Frontal cortex (tissue), 4 donors: ENCODE measurements around the gene ARHGAP42. TPM values are rescaled to one million over a fixed set of nuclear protein-coding genes. Genes with fewer than 3 reads are reported as not detected.

Experiments used
- DNase-seq, 2 donors: peaks; one replicate each; pipeline ENCODE4 v3.0.0; 2012; ENCODE audit warnings: low spot score in 2 of 2
- FAIRE-seq: peaks from 2 replicates; lab custom pipeline; 2012; peaks lifted over from hg19 to GRCh38; lab: Jason Lieb, UNC
- total RNA-seq: library from RNA; depleted of rRNA; stranded (reverse); fragments of >200 nt; gene quantifications from one replicate; pipeline ENCODE4 v1.2.3, GENCODE V29; 2014
- donor health status: control.
- donor health status: control.
- donor health status: control.

The ARHGAP42 gene
- total RNA-seq, 1 donor from 2014 or later: 7.3 TPM

DNA sequence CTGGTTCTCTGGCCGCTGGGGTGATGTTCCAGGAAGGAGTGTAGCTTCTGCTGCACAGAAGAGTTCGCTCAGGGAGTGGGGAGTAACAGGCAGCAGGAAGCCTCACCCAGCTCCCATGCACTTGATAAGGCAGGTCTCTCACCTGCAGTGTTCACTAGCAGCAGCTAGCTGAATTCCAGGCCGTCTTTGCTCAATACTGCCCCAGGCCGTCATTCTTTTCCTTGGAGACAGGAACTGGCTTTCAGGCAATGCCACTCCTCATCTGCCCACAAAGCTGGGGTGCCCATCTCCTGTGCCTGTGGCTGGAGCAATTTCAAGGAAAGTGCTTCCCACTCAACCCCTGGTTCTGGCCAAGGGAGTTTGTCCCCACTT lies 66.1 kb downstream of the ARHGAP42 start:
- DNase-seq (no peak), FAIRE-seq (no peak)

DNA sequence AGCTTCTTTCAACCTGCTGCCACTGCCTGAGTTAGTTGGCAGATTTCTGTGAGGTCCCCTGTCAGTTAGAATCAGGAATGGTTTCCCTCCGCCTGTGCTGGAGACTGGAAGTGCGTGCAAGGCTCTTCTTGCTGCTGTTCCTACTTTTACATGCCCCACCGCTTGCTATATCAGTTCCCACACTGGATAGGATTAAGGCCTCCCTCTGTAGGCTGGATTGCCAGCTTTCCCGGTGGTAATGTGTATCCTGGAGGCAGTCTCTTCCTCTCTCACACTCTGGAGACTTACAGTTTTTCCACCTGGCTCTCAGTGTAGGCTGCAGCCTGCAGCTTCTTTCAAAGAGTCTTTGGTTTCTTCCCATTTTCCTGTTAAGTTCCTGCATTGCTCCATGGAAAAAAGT lies 66.5 kb downstream of the ARHGAP42 start:
- no peak for DNase-seq
- FAIRE-seq: no peak

DNA sequence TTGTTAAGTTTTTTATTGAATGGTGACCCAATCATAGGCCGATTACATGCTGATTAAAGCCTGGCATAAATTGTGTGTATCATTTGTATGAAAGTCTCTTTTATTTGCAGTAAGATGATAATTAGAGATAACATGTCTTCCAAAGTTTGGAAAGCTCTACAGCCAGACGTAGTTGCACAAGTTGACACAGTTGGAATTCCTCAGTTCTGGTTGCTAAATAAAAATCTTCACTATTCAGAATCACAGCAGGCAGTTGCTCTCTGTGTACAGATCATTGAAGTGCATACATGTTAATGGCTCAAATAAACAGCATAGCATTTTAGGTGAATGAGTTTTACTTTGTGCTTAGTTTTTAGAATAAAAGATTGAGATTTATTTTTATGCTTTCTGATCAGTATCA lies 69.5 kb downstream of the ARHGAP42 start:
- no peak for FAIRE-seq
- DNase-seq: no peak

DNA sequence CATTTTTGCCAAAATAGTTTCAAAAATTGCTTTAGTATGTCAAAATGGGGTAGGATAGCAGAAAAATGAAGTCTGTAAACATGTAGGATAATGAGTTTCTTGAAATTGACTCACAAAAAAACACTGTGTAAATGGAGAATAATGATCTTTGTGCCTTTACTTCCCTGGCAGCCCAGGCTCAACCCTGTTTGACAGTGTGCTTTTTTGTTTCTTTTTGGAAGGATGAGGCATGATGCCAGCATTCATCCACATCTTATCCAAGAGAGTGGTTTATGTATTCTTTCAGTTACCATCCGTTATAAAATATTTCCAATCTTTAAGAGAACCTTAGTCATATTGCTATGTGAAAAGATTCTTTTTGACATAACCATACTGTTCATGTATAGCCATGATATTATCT lies 70.6 kb downstream of the ARHGAP42 start:
- FAIRE-seq (no peak), DNase-seq (no peak)

DNA sequence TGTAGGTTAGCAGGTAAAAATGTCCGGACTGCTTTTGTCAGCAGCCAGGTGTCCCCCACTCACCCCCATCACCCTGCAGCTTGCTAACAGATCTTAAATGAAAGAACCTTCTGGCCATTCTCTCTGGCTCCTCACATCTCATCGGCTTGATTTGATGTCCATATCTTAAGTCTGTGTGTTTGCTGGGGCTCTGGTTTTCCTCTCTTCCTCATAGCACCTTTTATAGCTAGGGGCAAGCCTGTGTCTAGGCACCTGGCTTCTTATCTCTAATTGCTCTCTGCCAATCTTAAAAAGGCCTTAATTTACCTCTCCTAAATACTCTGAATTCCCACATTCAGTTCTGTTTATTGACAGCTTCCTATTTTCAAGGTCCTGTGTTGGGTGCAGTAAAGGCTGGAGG lies 72.0 kb downstream of the ARHGAP42 start:
- DNase-seq: no peak
- FAIRE-seq: no peak

DNA sequence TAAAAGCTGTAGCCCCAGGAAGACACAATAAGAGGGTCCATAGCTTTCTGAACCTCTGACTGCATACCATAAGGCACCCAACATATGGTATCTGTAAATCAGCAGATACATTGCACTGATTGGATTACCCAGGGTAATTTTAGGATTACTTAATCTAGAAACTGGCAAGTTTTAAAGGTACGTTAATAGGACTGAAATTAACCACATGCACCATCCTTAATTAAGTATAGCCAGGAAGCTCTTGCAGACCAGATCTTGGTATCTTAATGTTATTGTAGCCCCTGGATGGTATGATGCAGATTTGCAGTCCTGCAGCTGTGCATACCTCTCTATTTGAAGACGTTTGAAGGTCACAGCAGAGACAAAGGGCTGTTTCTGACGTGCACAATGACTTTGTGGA lies 72.8 kb downstream of the ARHGAP42 start:
- no peak for FAIRE-seq
- DNase-seq: no peak

DNA sequence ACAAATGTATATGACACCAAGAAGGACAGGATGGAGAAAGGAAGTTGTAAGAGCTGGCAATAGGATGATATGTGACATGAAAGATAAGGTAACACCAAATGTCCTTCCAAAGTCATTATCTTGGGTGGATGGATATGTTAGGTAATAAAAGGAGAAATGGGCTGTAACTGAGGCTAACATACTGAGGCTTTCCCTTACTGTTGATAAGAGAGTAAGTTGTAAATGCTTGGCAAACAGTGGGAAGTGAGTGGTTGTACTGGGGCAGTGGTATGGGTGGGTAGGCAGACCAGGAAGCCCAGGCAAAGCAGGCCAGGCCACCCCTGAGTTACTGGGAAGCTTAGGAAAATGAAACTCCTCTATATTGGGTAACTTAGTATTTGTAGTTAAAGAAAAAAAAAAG lies 73.7 kb downstream of the ARHGAP42 start:
- FAIRE-seq (no peak), DNase-seq (no peak)

DNA sequence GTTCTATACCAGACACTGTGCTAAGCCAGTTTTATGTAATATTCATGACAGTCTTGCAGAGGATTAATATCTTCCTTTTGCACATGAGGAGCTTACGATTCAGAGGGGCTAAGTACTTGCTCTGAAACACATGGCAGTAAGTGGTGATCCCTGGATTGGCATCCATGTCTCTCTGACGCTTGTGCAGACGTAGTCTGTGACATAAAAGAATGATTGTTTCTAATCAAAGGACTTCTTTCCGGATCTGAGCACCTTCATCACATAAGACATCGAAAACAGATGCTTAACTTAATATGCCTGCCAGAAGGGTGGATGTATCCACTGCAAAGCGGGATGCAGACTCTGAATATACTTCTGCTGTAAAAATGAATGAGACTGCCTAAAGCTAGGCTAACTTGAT lies 74.8 kb downstream of the ARHGAP42 start:
- DNase-seq (no peak), FAIRE-seq (no peak)

DNA sequence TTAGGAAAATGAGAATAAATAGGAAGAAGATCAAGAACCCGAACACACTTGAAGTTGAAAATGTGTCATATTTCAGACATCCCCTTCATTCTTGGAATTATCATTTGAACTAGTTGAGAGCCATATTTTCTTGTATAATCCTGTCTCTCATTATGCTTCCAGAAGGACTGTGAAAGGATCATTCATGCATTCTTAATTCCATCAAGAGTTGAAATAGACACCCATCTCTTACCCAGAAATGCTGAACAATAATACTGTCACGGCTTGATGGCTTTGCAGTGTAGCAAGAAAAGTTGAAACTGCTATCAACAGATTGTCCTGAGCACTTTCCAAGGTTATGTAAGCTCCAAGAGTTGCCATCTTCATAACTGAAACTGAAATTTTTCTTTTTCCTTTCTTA lies 79.7 kb downstream of the ARHGAP42 start:
- DNase-seq: no peak
- no peak for FAIRE-seq

DNA sequence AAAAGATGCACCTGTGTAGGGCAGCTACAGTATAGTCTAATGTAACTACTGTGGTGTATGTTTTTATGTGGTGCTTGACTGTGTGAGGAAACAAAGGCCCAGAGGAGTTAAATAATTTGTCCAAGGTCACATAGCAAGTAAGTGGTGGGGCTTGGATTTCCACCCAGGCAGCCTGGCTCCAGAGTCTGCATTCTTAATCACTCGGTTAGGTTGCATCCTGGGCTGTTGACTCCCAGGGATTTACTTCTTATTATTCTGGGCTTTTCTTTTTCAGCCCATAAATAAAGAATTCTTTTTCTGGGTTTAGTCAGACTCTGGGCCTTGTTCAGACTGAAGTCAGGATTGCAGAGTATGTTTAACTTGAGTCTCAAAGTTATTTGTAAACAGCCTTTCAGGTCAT lies 82.1 kb downstream of the ARHGAP42 start:
- no peak for DNase-seq
- no peak for FAIRE-seq

DNA sequence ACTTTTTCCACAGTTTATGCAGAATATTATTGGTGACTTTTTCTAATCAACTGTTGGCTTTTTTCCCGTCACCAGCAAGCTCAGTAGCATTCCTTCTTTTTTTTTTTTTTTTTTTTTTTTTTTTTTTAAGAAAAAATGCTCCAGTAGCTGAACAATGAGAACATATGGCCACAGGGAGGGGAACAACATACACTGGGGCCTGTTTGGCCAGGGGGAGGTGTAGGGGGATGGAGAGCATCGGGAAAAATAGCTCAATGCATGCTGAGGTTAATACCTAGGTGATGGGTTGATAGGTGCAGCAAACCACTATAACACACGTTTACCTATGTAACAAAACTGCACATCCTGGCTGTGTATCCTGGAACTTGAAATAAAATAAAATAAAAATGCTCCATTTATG lies 82.5 kb downstream of the ARHGAP42 start:
- DNase-seq: no peak
- FAIRE-seq: no peak

DNA sequence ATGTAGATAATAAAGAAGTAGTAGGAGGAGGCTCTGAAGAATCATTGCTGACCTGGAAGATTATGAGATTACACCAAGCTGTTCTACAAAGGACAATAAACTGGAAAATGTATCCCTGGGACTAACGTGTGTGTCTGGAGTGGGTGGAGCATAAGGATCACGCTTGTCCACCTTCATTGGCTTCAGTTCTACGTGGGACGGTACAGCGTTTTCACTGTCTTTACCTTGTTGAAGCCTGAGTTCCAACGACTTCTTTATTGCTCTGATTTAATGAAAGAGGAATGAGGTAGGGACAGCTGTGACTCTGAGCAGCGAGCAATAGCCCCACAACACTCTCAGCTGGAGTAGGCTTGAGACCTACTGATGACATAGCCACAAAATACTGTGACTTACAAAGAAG lies 87.0 kb downstream of the ARHGAP42 start:
- FAIRE-seq (no peak), DNase-seq (no peak)

DNA sequence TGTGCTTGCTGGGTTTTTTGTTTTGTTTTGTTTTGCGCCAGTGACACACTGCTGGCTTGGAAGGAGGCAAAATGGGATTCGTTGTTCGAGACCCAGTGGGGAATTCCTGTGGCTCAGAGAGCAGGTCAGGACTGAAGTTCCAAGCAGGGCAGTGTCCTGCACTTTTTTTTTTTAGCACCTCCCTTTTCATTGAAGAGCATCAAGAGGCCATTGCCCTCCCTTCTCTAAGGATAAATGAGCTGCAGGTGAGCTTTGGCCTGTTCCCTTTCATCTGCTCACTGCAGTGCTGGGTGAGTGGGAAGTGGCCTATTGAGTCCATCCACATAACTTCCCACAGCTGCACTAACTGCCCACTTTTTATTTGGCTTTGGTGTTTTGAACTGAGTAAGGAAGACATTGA lies 87.8 kb downstream of the ARHGAP42 start:
- FAIRE-seq (no peak), DNase-seq (no peak)

DNA sequence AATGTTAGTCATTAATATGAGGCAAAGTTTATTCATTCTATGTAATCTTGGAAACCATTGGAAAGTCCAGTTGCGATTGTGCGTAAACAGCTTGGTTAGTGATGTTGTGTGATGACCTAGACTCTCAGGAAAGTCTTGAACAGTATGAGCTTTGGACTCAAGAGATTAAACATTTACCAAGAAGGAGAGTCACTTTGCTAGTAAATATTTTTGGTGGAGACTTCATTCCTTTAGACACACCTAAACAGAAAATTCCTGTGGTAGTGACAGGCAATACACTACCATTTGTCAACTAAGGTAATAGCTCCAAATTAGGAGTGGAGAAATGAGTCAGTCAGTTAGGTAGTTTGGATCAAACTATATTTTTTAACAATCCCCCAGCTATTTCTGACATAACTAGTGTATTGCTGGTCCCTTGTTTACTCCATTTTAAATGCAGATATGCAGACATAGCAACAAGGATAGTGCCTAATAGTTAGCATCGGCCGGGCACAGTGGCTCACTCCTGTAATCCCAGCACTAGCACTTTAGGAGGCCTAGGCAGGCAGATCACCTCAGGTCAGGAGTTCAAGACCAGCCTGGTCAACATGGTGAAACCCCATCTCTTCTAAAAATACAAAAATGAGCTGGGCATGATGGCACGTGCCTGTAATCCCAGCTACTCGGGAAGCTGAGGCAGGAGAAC lies 89.3 kb downstream of the ARHGAP42 start:
- no peak for DNase-seq
- no peak for FAIRE-seq

DNA sequence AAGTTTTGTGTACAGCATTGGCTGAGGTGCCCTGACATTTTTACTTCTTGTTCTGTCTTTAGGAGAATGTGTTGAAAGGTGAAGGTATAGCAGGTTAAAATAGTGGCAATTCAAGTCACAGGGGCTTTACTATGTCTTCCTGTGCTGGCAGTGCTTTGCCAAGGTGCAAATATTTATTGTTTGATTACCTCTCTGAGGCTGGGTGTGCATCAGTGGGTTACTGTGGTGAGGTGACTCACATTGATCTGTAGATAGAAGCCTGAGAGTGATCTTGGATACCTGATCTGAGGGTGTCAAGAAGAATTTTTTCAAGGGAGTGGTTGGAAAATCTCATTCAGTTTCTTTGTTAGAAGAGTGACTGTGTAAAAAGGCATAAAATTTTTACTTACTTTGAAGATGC lies 90.0 kb downstream of the ARHGAP42 start:
- no peak for DNase-seq
- no peak for FAIRE-seq

DNA sequence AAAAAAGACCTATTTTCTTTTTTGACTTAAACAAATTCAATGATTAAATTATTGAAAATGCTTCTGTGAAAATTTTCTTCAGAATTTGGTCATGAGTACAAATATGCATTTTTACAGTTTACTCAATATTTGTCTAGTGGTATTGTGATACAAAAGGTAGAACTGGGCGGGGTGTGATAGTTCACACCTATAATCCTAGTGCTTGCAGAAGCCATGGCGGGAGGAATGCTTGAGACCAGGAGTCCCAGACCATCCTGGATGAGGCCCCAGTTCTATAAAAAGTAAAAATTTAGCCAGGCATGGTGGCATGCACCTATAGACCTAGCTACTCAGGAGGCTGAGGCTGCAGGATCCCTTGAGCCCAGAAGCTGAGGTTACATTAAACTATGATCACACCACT lies 90.6 kb downstream of the ARHGAP42 start:
- DNase-seq: no peak
- no peak for FAIRE-seq

DNA sequence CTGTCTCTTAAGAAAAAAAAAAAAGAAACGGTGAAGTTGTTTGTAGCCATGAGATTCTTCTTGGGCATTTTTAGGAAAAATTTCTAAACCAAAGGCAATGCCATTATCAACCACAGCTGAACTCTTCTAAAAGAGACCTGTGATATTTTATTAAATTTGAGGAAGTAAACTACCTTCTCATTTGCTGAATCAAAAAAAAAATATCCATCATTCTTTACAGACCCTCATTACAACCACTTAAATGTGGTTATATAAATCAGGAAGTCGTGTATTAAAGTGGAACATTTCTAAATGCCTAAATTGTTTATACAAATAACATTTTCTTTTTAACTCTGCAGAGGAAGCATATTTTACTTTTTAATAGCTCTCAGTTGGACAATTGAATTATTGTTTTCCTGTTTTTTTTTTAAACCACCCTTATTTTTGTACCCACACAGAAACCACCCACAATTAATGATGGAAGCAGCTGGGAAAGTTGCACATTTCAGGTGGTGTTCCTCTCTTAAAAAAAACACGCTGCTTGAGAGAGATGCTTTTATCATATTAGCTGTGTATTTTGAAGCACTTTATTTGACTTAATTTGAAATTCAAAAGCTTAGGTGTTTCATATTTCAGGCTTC lies 91.2 kb downstream of the ARHGAP42 start:
- FAIRE-seq: no peak
- DNase-seq: no peak

DNA sequence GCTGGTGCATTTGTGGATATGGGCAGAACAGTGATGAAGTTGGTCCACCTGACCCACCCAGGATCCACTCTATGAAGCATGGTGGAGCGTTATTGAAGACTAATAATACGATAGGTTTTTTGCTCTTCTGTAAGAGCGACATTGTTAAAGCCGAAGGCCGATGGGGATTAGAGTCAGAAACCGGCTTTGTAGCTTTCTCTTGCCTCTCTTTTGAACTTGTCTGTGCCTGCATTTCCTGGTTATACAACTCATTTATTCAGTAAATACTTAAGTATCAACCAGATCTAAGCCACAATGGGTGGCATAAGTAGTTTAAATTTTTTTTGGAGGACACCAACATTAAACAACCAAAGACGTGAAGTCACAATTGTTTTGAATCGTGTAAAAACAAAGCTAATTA lies 93.4 kb downstream of the ARHGAP42 start:
- DNase-seq (no peak), FAIRE-seq (no peak)

DNA sequence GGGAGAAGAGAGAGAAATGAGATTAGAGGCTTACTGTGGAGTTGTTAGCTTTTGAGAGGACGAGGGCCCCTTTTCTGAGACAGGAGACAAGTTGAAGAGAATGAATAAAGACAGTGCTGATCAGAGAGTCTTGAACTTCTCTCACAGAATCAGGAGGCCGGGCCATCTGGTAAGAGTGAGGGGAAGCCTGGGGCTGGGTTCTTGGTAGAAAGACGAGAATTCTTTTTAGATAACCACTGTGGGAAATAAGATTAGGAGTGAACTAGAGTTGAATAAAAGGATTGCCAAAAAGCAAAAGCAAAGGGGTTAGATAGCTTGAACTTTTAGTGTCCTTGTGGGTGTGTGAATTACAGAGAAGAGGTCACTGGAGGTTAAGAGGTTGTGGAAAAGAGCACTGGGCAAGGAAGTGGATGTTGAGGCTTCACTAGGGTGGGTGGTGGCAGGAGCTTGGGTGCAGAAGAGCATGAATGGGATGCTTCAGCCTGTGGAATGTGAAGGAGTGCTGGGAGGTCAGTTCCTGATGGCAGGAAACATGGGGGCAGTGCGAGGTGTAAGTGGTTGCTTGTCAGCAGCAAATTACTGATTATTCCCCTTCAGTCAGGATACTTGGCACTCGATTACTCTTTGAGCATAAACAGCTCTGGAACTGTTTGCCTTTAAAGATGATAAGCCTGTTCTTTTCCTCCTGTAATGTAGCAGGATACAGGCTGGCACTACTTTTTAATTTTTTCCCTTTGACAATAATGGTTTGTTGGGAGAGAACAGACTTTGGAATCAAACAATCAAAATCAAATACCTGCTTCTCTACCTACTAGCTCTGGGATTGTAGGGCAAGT lies 98.3 kb downstream of the ARHGAP42 start:
- no peak for DNase-seq
- FAIRE-seq: no peak

DNA sequence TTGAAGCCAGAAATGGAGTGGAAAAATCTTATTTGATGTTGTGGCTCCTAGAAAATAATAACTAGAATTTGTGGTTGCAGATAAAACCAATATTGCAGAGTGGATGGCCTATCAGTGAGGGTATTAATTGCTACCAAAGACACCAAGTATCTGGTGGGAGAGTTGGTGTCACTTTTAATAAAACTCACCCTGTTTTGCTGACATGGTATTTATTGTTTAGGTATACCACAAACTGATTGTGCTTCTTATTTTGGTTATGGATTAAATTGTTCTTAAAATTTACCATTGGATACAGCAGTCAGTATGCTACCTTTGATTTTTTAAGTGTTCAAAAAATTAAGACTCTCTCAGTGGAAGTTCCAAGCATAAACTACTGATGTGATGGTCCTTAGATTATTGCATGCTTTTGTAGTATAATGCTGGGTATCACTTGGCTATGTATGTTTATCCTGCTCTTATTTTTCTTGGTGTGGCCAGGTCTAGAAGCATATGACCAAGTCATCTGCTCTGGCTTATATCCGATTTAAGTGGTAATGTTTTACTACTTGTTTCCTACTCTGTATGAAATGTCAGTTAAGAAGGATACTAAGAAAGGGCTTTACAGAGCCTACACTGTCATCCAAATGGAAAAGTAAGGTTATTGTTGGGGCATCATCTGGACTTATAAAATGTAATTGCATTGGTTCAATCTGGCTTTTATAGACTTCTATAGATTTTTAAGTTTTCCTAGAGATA lies 101.6 kb downstream of the ARHGAP42 start:
- no peak for FAIRE-seq

DNA sequence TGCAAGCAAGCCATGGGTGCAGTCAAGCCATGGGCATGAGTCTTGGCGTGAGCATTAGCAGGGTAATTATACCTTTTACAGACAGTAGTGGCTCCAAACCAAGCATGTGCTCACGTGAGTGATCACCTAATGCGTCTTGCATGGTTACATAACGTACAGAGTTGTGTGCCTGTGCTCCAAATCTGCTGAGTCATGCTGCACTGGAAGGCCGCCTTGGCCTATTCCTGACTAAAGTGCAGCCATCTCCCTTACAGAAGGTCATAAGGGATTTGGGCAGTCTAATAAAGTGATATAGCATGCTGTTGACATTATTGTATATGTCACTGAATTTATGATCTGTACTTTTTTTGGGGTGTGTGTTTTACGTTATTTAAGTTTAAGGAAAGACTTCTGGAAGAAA lies 102.4 kb downstream of the ARHGAP42 start:
- FAIRE-seq (no peak), DNase-seq (no peak)

More for the DNA sequence above, 101.6 kb downstream of the ARHGAP42 start:
- no peak for DNase-seq
